ENCODE results near the gene INHA. TPM values are rescaled to one million over a fixed set of nuclear protein-coding genes. Genes with fewer than 3 reads are reported as not detected.

INHA gene
- total and polyA plus RNA-seq, 2 experiments from 2014 or later, result 3.3 to 8.1 TPM

DNA sequence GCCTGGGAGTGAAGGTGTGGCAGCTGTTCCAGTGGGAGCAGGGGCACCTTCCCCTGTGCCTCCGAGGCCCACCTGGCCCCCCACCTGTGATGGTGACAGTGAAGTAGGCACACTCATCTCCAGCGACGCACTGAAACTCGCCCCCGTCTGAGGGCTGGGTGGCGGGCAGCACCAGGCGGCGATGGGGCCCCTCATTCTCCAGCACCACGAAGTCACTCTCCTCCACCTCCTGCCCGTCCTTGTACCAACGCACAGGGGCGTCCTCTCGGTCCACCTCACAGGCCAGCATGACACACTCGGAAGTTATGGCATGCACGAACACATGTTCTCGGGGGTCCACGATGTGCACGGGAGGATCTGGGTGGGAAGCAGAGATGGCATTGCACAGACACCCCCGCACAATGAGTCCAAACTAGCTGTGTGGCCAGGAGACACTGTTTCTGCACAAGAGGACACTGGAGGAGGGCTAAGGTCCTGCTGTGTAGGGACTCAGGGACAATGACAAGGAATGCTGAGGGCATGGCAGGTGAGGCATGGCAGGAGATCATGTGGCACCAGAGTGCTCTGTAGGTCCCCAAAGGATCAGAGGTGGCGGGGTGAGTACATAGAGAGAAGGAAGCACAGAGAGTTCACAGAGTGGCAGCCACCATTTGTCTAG is 8.7 kb upstream of the INHA start:
- H3K4me3 ChIP-seq, result no peak overlapping the region
- 94% methylated on average over 20 of the region's 20 CpGs for WGBS (ENCODE audit: low lambda C conversion rate, missing lambda C conversion rate)
- no peaks in the 10 kb centered on the region for H4K20me1 ChIP-seq (ENCODE audit: insufficient read depth, poor library complexity, severe bottlenecking)
- no peak for DNase-seq (ENCODE audit: low spot score)
- no peaks in the 10 kb centered on the region for H3K9me3 ChIP-seq (ENCODE audit: low read depth)
- no peaks in the 10 kb centered on the region for H3K36me3 ChIP-seq (replicated peaks; ENCODE audit: insufficient read depth, low read depth)
- H3K27me3 ChIP-seq, result no peaks in the 10 kb centered on the region
- H3K4me1 ChIP-seq (ENCODE audit: insufficient read depth), result no peaks in the 10 kb centered on the region
- H2AFZ ChIP-seq, result no peak overlapping the region
- no peak overlapping the region for H3K4me2 ChIP-seq
- no peaks in the 10 kb centered on the region for H3K9me2 ChIP-seq (replicated peaks; ENCODE audit: insufficient read depth)
- no peak overlapping the region for H3K27ac ChIP-seq
- TF ChIP-seq EZH2 (IDR thresholded peaks at IDR 0.05; ENCODE audit: borderline replicate concordance), result no peak
- TF ChIP-seq EZH2phosphoT487 (IDR thresholded peaks at IDR 0.05; ENCODE audit: low read depth, severe bottlenecking, unreplicated experiment), result no peak
- TF ChIP-seq CTCF (IDR thresholded peaks at IDR 0.05; ENCODE audit: poor library complexity), result no peak
- no peaks in the 10 kb centered on the region for H3K79me2 ChIP-seq

- Histone ChIP-seq H3K9me3 (ENCODE audit: low read depth) (no peaks in the 10 kb centered on the region), H2AFZ (no peak overlapping the region), H3K27ac (no peak overlapping the region), H3K79me2 (peaks cover 14% of the 10 kb centered on the region), H3K9me2 (replicated peaks; ENCODE audit: insufficient read depth) (no peaks in the 10 kb centered on the region), H3K27me3 (no peaks in the 10 kb centered on the region), H3K4me2 (no peak overlapping the region), H4K20me1 (ENCODE audit: insufficient read depth, poor library complexity, severe bottlenecking) (peaks cover 9% of the 10 kb centered on the region), H3K36me3 (replicated peaks; ENCODE audit: insufficient read depth, low read depth) (no peaks in the 10 kb centered on the region), H3K4me3 (no peak overlapping the region), H3K4me1 (ENCODE audit: insufficient read depth) (peaks cover 5% of the 10 kb centered on the region)
- WGBS (ENCODE audit: low lambda C conversion rate, missing lambda C conversion rate), result 82% methylated on average over 21 of the region's 21 CpGs
- DNase-seq (ENCODE audit: low spot score), result no peak
- TF ChIP-seq EZH2phosphoT487 (IDR thresholded peaks at IDR 0.05; ENCODE audit: low read depth, severe bottlenecking, unreplicated experiment) (no peak), CTCF (IDR thresholded peaks at IDR 0.05; ENCODE audit: poor library complexity) (no peak), EZH2 (IDR thresholded peaks at IDR 0.05; ENCODE audit: borderline replicate concordance) (no peak)
Measured at GRCh38 chr2:219565130-219566080, 6.7 kb upstream of the INHA start.

DNA sequence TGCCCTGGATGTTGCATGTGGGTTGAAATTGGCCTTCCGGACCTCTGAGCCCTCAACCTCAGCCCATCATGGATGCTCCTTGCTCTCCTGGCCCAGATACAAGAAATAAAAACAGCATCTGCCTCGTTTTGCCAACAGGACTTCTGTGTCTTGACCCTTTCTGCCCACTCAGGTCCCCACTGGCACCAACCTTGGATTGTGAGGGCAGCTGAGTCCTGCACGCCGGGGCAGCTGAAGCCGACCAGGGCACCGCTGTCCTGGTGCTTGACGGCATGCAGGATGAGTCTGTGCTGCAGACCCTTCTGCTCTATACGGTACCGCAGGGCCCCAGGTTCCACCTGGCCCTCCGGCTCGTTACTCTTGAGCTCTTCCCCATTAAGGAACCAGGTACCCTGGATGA is 5.5 kb upstream of the INHA start:
- Histone ChIP-seq H3K27me3 (no peaks in the 10 kb centered on the region), H3K79me2 (peaks cover 15% of the 10 kb centered on the region), H4K20me1 (ENCODE audit: insufficient read depth, poor library complexity, severe bottlenecking) (peaks cover 10% of the 10 kb centered on the region), H3K36me3 (replicated peaks; ENCODE audit: insufficient read depth, low read depth) (no peaks in the 10 kb centered on the region), H2AFZ (no peak overlapping the region), H3K9me3 (ENCODE audit: low read depth) (no peaks in the 10 kb centered on the region), H3K4me3 (no peak overlapping the region), H3K9me2 (replicated peaks; ENCODE audit: insufficient read depth) (no peaks in the 10 kb centered on the region), H3K4me2 (no peak overlapping the region), H3K27ac (no peak overlapping the region), H3K4me1 (ENCODE audit: insufficient read depth) (peaks cover 8% of the 10 kb centered on the region)
- no peak for DNase-seq (ENCODE audit: low spot score)
- 94% methylated on average over 11 of the region's 11 CpGs for WGBS (ENCODE audit: low lambda C conversion rate, missing lambda C conversion rate)
- TF ChIP-seq EZH2 (IDR thresholded peaks at IDR 0.05; ENCODE audit: borderline replicate concordance) (no peak), EZH2phosphoT487 (IDR thresholded peaks at IDR 0.05; ENCODE audit: low read depth, severe bottlenecking, unreplicated experiment) (no peak)

DNA sequence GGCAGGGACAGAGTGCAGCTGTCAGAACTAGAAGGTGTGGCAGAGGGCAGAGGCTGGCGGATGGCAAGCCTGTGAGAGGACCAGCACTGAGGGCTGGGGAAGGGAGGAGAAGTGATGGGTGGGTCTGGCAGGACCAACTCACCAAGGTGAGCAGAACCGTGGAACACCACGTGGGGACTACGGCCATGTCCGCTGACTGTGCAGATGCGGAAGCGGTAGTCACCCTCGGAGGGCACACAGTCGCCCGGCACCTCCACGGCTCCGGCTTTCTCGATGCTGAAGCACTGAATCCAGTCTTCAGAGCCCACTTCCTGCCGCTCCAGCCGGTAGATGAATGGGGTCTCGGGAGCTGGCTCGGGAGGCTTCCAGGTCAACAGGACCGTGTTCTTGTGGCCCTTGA is 5.0 kb upstream of the INHA start:
- 97% methylated on average over 18 of the region's 18 CpGs for WGBS (ENCODE audit: low lambda C conversion rate, missing lambda C conversion rate)
- Histone ChIP-seq H4K20me1 (ENCODE audit: insufficient read depth, poor library complexity, severe bottlenecking) (peaks cover 10% of the 10 kb centered on the region), H3K27me3 (no peaks in the 10 kb centered on the region), H3K79me2 (peaks cover 15% of the 10 kb centered on the region), H3K27ac (no peak overlapping the region), H3K4me1 (ENCODE audit: insufficient read depth) (peaks cover 13% of the 10 kb centered on the region), H3K9me3 (ENCODE audit: low read depth) (no peaks in the 10 kb centered on the region), H3K4me3 (no peak overlapping the region), H3K36me3 (replicated peaks; ENCODE audit: insufficient read depth, low read depth) (no peaks in the 10 kb centered on the region), H2AFZ (no peak overlapping the region), H3K9me2 (replicated peaks; ENCODE audit: insufficient read depth) (no peaks in the 10 kb centered on the region), H3K4me2 (no peak overlapping the region)
- no peak for DNase-seq (ENCODE audit: low spot score)
- TF ChIP-seq EZH2 (IDR thresholded peaks at IDR 0.05; ENCODE audit: borderline replicate concordance), result no peak
- no peak for TF ChIP-seq CTCF (IDR thresholded peaks at IDR 0.05; ENCODE audit: poor library complexity)
- no peak for TF ChIP-seq EZH2phosphoT487 (IDR thresholded peaks at IDR 0.05; ENCODE audit: low read depth, severe bottlenecking, unreplicated experiment)
